Body of pancreas (tissue), 4 donors: ENCODE measurements around the gene MFSD11.

Experiments
- CTCF ChIP-seq, 7 experiments: fragments of 450-650 bp in 4 of 7; fragments of 200-600 bp in 3 of 7; sonication (generic) in 3 of 7; IDR thresholded peaks; one replicate each; pipeline ENCODE4 v1.5.1; 2016 to 2019; ENCODE audit warnings: antibody characterized with exemption in 7 of 7
- POLR2A ChIP-seq, 3 donors: fragments of 450-650 bp; IDR thresholded peaks; one replicate each; pipeline ENCODE4 v1.6.1; 2016; ENCODE audit warnings: antibody characterized with exemption in 3 of 3, mild to moderate bottlenecking in 2 of 3

- TF ChIP-seq CTCF (IDR thresholded peaks at IDR 0.05): no peak
- TF ChIP-seq POLR2A (IDR thresholded peaks at IDR 0.05): no peak
Measured at GRCh38 chr17:76796081-76796480, 58.2 kb downstream of the MFSD11 start.
